Skin of body (tissue), 2 donors: ENCODE results near the gene SNED1. TPM values are rescaled to one million over a fixed set of nuclear protein-coding genes. Genes with fewer than 3 reads are reported as not detected.

Experiments
- DNase-seq: peaks from one replicate; lab custom pipeline; 2025; lab: John Stamatoyannopoulos, UW
- total RNA-seq: library from RNA; depleted of rRNA; stranded (reverse); fragments of >200 nt; gene quantifications from one replicate; pipeline ENCODE4 v1.2.3, GENCODE V29; 2014

SNED1 gene
- total RNA-seq, 1 donor from 2014 or later: 9.7 TPM

DNA sequence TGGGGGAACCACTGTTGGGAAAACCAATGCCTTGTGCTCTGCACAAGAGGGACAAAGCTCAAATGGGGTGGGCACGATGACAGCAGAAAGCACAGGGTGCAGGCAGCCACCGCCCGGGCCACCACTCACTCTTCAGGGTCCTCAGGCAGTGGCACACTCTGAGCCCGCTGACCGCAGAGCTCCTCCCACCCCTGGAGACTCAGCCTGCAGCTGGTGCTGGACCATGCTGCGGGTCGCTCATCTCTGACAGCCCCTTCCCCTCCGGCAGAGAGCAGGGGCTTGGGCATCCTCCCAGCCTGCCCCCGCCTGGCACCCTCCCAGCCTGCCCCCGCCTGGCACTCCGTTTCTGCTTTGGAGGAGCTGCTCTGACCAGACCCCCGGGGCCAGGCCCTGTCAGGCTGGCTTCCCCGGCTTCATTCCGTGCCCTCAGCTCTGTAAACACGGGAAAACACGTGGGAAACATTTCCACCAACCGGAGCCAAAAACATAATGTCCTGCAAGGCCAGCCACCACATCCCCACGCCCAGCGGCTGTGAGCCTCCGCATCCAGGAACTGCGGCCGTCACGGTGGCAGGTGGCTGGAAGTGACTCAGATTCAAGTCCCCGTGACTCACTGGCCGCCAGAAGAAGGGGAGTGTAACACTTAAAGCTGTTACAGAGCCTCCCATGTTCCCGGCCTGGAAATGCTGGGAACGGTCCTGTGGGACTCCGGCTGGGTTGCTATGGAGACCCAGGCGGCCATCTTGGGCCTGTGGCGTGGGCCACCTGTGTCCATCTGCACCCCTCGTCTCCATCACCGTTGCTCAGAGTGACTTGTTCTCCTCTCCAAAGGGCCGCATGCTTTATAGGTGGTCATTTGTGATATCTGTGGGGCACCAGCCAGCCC, 6.8 kb upstream of the SNED1 start:
- no peak for DNase-seq

DNA sequence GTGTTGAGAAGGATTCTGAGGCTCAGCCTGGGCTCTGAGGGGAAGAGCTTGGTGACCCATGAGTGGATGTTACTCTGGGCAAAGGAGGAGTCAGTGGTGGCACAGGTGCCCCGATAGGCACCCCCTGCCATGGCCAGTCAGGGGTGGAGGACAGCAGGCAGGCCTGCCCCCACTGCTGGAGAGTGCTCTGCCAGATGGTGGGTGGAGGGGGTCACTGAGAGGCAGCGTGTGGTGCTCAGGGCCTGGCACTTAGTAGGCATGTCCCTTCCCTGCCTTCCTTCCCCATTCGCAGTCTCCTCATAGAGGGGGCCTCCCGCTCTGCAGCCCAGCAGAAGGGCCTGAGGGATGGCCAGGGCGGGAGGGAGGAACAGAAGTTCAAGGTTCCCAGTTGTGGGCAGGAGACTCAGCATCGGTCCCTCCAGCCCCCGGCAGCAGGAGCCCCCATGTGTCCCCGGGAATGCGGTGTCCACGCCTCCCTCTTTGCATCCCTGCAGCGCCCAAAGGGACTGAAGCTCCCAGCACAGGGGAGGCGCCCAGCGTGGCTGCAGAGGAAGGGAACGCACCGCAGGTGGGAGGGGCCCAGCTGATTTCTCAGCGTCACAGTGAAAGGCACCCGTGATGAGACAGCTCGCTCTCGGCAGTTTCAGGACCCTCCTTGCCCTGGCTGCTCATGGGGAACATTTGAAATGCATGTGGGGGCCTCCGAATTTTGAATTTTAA, 5.7 kb upstream of the SNED1 start:
- DNase-seq: no peak

DNA sequence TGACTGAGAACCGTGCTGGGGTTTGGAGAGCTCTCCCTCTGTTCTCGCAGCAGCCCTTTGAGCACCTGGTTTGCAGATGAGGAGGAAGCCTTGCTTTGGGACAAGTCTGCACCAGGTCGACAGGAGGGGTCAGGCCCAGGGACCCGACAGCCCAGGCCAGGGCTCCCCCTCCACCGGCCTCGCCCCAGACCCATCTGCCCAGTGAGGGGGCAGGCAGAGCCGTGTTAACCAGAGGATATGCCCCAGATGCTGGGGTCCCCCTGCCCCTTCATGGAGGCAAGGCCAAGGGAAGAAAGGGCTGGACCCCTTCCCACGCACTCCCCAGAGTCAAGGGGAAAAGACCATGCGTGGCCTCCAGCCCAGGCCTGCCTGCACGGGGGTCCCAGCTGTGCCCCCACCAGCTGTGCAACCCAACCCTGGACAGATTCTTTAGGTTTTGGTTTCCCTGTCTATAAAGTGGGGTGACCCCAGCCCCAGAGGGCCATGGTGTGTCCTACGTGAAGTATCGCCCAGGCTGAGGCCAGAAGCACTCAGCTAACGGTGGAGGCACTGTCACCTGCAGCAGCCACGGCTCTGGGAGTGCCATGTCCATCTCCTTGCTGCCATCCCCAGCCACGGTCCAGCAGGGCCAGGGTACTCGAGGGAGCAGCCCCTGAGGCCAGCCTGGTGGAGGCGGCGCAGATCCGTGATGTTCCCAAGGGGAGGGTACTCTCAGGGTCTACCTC, 4.8 kb upstream of the SNED1 start:
- no peak for DNase-seq

DNA sequence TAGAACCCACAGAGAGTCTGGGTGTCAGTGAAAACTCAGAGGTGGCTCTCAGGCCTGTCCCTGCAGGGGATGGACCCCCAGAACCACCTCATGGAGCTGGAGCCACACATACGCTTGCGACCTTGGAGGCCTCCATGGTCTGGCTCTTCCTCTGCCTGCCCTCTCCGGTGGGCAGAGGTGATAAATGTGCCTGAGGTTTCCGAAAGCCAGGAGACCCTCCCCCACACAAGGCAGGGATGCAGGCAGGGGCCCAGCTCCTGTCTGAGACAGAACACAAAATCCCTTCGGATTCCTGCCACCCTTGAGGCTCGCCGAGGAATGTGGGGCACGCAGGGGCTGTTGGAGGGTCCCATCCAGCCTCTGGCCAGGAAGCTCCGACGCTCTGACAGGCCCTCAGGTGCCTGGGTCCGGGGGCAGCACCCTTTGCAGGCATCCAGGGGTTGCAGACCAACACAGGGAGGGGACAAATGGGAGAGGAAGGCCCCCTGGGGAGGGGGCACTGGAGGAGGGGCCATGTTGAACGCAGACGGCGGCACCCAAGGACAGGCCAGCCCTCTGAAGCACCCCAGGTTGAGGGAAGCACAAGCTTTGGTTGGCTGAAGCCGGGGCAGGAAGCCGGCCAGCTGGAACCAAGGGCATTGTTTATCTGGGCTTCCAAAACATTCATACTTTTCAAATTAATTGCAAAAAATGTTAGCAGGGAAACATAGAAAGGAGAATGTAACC, 4.1 kb upstream of the SNED1 start:
- DNase-seq: no peak

DNA sequence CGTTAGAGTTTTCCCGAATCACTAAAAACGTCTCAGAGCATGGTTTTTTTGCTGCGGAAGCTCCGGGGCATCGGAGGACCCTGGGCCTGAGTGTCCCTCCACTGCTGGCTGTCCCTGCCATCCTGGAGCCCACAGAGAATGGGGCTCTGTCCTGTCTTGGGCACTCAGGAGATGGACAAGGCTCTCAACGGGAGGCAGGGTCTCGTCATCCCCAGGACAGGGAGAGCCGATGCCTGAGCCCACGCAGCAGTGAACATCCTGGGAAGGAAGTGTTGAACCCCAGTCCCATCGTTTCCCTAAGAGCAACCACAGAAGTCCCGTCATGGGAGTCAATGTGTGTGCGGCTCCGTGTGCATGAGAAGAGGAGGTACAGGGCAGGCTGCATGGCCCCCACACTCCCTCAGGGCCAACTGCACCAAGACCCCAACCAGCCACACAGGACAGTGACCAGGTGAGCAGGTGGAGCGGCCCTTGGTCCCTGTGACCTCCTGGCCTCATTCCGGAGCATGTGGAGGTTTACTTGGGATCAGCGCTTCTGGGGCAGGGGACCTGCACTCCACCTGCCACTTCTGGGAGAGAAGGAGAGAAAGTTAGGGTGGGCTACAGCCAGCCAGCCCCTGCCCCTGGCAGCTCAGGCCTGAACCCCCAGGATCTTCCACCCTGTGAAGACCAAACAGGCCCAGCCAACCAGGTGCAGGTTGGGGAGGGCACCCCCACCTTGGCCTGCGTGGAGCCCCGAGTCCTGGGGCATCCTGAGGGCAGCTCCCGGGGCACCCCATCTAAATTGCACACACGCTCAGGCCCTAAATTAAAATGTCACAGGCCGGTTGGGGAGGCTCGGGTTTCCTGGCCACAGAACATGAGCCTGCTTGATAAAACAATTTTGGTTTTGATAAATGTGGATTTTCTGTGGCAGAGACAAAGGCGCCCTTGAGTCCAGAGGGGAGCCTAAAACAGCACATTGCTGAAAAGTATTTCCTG, 3.1 kb upstream of the SNED1 start:
- no peak for DNase-seq

DNA sequence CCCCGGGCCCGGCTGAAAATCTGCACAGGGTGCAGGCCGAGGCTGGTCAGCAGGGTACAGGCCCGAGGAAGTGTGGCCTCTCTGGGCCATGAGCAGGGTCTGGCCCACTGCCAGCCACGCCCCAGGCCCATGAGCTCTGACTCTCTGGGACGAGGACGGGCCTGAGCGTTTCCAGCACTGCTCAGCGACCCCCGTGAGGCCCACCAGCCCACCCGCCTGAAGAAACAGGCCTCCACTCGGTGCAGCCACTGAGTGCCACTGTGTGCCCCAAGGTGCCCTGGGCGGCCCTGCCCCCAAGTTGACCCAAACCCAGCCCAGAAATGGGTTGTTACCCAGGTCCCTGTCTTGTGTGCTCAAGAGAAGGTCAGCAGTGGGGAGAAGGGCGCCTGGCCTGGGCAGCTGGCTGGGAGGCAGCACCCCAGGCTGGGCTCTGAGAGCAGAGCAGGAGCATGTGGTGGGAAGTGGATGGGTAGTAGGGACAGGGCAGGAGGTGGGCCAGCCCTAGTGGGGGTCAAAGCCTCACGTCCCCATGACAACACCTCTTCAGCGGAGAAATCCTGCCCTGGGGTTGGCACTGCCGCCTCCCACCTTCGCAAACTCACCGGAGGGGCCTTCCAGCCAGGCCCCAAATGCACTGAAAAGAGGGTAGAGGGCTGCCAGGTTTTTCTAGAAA, 2.1 kb upstream of the SNED1 start:
- DNase-seq: no peak

DNA sequence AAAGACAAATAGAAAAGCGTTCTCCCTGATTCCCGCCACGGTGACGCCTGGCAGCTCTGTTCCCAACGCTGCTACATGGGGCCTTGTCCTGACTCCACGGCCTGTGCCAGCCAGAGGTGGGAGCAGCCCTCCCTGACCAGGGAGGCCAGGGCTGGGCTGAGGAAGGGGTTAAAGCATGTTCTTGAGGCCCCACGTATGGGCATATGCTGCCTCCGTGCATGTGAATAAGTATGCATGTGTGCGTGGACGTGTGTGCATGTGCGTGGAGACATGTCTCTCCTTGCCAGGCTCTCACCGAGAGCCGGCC, 1.6 kb upstream of the SNED1 start:
- DNase-seq: no peak

DNA sequence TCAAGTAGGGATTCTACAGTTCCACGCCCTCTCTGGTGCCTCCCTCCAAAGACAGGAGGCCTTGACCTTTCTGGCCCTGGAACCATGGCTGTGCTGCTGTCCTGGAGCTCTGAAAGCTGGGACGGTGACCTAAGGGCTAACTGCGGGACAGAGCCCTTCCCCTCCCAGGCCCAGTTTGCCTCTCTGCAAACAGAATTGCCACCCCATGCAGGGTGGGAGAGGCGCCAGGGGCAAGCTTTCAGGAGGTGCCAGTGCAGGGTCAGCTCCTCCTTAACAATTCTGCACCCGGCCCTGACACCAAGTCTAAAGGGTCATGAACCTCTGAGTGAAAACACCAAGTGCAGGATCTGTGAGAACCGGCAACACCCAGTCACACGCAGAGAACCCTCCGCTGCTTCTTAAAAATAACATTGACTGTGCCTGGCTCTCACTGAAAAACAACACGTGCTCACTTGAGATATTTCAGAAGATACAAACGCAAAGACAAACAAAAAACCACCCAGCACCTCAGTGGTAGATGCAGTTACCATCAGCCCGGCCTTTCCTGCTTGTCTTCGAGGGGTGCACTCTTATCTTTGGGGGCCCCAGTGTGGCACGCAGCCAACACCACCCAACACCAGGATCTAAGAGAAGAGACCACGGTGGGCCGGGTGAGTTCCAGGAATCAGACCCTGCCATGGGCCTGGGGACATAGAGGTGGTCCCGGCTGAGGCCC, 1.1 kb upstream of the SNED1 start:
- DNase-seq: no peak

DNA sequence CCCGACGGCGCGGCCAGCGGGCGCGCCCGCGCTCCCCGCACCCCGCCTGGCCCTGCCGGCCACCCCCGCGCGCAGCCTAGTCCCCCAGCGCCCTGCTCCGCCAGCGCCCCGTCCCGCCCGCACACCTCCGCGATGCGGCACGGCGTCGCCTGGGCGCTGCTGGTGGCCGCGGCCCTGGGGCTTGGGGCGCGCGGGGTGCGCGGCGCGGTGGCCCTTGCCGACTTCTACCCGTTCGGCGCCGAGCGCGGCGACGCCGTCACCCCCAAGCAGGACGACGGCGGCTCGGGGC, 232 bp downstream of the SNED1 start:
- no peak for DNase-seq

DNA sequence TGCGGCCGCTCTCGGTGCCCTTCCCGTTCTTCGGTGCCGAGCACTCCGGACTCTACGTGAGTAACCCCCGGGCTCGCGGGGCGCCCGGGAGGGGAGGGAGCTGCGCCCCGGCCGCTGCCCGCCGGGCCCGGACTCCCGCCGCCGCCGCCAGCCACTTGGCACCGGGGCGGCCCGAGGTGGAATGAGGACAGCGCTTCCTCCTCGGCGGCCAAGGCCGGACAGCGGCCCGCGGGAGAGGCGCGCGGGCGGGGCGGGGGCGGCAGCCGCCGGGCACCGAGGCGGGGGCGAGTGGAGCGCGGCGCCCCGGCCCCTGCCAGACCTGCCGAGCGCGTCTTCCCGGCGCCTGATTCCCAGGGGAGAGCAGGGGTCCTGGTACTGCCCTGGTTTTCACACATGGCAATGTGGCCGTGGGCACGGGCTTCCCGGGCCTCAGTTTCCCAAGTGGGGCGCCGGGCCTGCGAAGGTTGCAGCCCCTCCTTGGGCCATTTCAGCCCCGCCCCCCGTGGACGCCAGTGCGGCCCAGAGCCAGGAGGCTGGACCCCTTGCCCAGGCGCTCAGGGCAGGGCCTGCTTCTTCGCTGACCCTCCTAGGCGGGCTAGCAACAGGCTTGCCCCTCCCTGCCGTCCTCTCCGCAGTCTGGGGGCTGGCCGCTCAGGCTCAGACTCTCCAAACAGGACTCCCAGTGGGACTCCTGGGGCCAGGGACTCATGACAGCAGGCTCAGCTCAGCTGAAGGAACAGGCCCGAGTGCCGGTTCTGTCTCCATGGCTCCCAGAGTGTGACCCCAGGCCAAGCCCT, 775 bp downstream of the SNED1 start:
- no peak for DNase-seq

DNA sequence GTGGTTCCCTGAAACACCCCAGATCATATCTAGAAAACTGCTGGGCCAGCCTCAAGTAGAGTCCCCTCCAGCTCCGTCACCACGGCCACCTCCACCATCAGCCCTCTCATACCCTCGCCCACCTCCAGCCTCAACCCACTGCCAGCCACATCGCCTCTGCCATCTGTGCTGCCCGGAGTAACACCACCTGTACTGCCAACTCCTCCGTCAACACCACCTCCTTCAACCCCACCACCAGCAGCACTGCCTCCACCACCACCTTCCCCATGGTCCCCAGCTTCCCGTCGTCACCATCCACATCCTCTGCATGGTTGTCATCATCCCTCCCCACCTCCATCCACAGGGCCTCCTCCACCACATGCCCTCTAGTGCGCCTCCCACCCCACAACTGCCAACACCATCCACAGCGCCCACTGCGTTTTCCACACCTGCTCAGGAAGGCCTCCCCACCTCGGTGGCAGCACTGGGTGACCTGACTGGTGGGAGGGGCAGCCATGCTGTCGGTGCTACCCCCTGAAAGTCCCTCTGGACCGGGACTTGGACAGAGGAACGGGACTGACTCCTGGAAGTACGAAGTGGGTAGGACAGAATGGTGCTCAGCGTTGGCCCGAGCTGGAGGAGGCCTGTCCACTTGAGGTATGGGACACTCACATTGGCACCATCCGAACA, 1.6 kb downstream of the SNED1 start:
- no peak for DNase-seq

DNA sequence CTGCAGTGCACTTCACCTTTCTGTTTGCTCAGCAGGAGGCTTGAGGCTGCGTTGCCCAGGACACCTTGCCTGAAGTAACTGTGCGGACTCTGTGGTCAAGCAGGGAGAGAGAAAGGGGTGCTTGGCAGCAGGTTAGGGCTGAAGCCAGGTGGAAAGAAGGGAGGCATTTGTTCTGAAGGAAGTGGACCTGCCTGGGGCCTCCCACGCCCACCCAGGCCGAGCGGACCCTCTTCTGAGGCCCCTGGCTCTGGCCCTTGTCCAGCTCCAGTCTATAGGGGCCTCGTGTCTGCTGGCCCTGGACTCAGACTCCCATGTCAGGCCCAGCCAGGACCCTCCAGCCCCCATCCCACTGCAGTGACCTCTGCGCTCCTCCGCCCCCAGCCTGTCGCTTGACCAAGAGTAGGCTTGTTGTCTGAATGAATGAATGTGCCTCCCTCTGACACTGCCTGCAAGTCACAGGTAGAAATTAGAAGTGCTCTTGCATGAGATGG, 2.5 kb downstream of the SNED1 start:
- DNase-seq: no peak

DNA sequence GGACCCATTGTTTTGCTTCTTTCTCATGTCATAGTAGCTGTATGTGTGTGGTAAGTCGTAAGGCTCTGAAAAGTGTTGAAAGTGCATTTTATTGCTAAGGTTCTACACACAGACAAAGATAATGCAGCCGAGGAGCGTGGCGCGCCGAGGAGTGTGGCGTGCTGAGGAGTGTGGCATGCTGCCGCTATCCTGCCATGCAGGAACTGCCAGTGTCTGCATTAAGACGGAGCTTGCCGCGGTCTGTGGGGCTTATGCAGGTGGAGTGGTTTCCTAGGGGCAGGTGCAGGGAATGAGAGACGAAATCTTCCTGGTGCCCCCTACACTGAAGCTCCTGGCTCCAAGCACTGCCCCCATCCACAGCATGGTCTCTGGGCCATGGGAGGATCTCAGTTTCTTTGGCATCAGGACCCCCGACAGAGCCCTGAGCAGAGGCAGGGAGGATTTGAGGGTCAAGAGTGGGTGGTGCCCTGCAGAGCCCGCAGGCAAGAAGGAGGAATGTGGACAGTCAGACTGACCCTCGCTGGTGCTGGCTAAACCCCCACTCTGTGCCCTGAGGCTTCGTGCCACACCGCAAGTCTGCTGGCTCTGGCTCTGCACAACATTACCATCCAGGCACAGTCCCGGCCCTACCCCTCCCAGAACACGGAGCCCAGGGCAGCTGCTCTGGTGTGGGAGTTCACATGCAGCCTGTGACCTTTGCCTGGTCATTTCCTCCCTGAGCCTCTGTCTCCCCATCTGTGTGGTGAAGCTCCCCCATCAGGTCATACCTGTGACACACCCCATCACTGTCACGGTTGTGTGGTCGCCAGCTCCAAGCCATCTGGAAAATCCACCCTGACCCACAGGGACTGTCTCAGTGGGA, 3.2 kb downstream of the SNED1 start:
- DNase-seq: no peak

DNA sequence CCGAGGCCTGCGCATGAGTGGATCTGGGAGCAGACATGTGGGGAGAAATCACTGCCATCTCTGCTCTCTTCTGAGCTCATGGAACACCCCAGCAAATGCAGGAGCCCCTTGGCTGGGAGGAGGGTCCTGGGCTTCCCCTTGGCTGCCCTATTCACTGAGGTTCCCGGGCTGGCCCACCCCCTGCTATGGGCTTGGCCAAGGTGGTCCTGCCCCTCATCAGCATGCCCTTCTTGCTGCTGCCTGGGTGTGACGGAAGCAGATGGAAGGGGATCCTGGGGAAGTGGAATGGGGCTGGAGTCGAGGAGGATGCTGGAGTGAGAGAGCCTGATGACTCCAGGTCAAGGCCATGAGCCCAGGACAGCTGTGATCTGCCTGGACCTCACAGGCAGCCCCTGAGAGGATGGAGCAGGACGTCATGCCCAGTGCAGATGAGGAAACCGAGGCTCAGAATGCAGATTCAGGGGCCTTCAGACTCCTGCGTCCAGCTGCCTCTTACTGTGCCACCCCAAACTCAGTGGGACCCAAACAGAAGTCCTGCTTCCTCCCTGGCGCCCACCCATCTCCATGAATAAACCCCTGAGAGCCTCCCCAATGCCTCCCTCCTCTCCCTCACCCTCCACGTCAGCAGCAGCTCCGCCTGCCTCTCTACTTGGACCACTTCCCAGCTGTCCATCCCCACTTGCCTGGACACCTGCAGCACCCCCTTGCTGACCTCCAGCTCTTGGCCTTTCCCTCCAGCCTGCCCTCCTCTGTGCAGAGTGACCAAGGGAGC, 4.0 kb downstream of the SNED1 start:
- no peak for DNase-seq

DNA sequence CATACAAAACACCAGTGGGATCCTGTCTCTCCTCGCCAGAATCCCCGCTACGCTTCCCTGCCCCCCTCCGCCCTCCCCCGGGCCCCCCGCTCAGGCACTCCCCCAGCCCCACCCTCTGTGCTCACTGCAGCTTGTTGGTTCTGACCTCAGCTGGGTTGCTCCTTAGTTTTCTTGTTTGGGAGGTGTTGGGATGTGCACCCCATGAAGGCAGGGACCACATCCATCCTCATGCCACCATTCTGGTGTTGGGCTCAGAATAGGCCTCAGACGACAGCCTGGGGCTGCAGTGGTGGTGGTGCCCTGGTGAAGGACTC, 4.6 kb downstream of the SNED1 start:
- DNase-seq: no peak

DNA sequence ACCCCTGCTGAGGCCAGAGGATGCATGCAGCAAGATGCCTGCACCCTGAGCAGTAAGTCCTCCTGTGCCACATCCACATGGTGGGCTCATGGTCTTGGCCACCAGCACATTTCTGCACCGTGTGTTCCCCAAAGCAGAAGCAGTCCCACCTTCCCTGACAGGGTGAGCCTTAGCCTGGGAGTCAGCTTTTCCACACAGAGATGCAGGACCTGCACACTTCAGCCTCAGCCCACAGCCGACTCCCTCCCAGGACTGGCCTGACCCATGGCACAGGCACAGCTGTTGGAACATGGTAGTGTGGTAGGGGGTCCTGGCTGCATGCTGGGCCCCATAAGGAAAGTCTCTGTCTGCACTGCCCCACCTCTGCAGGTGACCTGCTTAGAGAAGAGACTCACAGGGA, 5.0 kb downstream of the SNED1 start:
- DNase-seq: no peak
